ENCODE measurements around the gene MATK. TPM values are rescaled to one million over a fixed set of nuclear protein-coding genes. Genes with fewer than 3 reads are reported as not detected.

Gene MATK
- total RNA-seq, 1 donor from 2014 or later, result 0.20 TPM

- DNase-seq (ENCODE audit: low read depth in 2 of 2), result no peak
Observed at GRCh38 chr19:3790941-3791340, 4.8 kb upstream of the MATK start.

GRCh38 chr19:3790209-3790734 is 4.1 kb upstream of the MATK start:
- no peak for DNase-seq (ENCODE audit: low read depth in 2 of 2)

DNA sequence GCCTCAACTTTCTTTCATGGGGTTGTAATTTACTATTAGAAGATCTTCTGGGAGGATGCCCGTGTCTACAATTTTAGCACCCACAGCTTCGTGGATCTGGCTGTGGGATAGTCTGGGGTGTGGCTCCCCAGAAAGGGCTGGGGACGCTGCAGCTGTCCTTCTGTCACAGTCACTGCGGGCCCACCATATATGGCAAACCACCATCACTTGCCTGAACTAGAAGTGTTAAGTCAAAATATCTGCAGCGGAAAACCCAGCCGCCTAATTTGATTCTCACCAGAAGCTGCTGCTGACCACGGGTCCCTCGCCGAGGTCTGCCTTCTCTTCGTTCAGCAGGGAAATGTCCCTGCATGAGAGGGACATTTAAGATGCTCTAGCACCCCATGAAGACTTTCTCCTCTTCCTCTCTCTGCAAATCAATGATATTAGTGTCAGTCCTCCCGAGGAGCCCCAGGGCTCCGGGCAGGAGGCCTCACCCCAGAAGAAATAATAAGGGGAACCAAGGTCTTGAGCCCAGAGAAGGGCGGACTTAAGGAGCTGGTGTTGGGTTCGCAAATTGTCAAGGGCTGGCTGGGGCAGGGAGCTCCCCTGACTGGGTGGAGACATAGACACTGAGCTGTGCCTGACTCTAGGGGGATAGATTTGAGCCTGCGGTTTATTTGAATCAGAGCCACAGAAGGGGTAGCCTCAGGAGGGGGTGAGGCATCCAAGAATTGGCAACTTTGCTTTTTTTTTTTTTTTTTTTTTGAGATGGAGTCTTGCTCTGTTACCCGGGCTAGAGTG is 3.0 kb upstream of the MATK start:
- DNase-seq (ENCODE audit: low read depth in 2 of 2), result no peak

GRCh38 chr19:3785451-3785937 is 687 bp downstream of the MATK start:
- DNase-seq (ENCODE audit: low read depth in 2 of 2), result no peak

DNA sequence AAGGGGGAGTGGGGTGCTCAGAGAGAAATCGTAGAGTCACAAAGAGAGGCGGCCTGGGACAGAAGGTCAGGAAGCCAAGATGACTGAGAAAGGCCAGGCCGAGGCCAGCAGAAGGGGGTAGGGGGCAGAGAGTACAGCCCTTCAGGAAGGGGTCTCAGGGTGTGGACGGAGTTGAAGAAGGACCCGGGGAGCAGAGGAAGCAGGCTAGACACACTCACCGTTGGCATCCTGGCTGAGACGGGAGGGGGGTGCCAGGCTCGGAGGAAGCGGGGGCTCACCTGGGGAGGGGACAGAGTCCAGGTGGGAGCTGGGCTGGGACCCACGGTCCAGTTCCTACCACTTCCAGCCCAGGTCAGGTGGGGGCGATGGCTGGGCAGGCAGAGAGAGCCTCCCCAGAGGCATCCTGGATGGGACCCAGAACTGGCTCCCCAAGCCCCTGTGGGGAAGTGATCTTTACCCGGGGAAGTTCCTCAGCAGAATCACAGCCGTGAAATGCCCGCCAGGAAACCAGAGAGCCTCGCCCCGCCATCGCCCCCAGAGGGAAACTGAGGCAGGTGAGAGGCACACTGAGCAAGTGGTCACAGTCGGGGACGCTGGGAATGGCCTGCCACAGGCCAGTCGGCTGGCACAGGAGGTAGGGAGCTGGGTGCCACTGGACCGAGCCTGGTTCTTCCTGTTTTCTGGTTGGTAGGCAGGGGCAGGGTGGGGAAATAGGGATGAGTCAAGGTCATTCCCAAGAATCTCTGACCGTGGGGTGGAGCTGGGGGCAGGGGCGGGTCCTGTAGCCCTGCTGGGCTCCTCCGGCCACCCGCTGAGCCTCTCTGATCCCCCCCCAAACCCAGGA is 1.4 kb downstream of the MATK start:
- DNase-seq (ENCODE audit: low read depth in 2 of 2), result no peak

DNA sequence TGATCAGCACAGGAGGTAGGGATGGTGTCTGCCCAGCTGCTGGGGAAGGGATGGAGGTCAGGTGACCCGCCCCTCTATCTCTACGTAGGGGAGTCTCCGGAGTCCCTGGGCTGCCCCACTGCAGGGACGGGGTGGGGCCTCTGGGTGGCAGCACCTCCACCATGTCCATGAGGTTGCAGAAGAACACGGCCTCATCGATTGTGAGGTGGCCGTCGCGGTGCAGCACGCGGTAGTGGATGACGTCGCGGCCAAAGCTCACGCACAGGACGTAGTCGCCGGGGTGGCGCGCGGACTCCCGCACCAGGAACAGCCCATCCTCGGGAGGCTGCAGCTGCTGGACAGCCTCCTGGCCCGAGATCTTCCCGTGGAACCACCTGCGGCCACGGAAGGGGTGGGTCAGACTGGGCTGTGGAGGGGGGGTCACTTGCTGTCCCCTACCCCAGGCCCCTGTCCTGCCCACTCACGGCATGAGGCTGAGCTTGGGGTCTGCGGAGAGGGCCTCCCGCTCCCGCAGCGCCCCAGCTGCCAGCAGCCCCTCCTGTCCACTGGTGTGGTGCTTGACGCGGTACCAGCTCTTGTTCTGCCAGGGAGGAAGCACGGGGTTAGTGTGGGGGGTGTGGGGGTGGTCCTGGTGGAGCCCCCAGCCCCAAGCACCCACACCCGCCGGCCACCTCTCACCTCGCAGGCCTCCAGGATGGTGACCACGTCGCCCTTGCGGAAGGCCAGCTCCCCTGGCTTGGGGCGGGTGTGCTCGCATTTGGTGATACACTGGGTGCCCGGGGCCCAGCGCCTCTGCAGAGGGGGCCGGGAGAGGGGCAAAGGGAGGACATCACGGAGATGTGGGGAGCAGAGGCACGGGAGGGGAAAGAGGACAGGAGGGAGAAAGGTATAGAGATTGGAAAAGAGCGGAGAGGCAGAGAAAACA is 2.3 kb downstream of the MATK start:
- DNase-seq (ENCODE audit: low read depth in 2 of 2), result peak in 1 of 2 donors; percentile 35

DNA sequence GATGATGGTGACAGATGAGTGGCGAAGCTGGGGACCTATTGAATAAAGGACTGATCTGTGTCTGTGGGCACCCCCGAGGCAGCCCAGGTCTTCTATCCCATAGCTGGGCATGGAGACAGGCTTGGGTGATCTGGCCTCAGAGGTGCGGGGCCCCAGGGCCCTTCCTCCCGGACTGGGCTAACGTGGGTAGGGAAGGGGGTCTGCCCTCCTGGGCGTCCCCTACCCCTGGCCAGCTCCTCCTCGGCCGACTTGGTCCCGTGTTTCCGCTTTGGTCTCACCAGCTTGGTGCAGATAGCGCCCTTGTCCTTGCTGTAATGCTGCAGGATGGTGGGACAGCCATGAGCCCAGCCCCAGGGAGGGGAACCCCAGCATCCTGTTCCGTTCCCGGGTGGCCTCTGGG is 3.3 kb downstream of the MATK start:
- no peak for DNase-seq (ENCODE audit: low read depth in 2 of 2)

- DNase-seq (ENCODE audit: low read depth in 2 of 2), result no peak
Observed at GRCh38 chr19:3782330-3782729, 3.9 kb downstream of the MATK start.

DNA sequence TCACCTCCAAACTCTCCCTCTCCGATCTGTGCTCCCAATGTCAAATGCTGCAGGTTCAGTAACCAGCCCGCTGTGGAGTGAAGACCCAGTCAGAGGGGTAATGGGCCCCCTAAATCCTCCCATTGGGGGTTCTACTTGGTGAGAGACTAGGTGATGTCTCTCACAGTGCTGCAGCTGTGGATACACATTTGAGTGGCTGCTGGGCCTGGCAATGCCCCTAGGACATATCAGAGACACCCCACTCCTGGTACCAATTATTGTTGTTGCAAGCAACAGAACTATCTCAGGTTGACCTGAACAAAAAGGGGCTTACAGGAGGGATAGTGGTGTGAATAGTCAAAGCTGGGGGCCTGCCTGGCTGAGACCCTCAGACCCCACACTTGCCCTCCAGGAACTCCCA is 4.6 kb downstream of the MATK start:
- no peak for DNase-seq (ENCODE audit: low read depth in 2 of 2)

DNA sequence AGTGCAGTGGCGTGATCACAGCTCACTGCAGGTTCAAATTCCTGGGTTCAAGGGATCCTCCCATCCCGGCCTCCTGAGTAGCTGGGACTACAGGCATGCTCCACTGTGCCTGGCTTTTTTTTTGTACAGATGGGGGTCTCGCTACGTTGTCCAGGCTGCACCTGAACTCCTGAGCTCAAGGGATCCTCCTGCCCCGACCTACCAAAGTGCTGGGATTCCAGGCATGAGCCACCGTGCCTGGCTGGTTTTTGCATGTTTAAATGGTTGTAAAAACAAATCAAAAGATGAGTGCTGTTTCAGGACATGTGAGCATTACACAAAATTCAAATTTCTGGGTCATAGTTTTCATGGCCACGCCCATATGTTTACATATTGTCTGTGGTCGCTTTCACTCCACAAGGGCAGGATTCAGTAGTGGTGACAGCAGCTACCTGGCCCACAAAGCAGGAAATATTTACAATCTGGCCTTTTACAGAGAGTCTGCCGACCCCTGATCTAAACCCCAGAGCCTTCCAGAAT is 5.3 kb downstream of the MATK start:
- DNase-seq (ENCODE audit: low read depth in 2 of 2), result no peak

DNA sequence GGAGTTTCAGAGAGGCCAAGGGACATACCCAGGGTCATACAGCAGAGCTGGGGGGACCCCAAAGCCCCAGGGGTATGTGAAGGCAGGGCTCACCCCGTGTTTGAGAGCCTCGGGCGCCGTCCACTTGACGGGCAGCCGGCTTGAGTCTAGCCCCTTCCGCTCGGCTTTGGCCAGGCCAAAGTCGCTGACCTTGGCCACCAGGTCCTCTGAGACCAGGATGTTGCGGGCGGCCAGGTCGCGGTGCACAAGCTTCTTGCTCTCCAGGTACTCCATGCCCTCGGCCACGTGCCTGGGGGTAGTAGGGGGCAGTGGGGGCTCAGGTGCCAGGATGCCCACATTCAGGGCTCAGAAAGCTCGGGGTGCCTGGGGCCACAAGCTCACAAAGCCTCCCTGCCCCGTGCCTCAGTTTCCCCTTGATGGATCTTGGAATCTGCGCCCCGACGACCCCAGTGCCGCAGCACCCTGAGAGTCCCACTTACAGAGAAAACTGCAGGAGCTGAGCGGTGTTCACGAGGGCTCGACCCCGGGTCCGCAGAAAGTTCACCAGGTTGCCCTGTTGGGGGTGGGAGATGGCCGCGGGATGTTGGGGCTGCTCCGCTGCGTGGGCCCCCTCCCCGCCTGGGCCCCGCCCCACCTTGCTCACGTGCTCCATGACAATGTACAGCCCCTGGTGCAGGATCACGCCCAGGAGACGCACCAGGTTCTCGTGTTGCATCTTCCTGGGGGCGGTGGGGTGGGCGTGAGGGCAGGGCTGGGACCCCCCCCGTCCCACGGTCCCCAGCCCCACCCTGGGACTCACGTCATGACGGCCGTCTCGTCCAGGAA is 7.1 kb downstream of the MATK start:
- DNase-seq (ENCODE audit: low read depth in 2 of 2), result no peak

GRCh38 chr19:3778104-3778867 is 7.9 kb downstream of the MATK start:
- no peak for DNase-seq (ENCODE audit: low read depth in 2 of 2)

- no peak for DNase-seq (ENCODE audit: low read depth in 2 of 2)
Observed at GRCh38 chr19:3776479-3777040, 9.6 kb downstream of the MATK start.

GRCh38 chr19:3775831-3776230 is 10.3 kb downstream of the MATK start:
- no peak for DNase-seq (ENCODE audit: low read depth in 2 of 2)

- no peak for DNase-seq (ENCODE audit: low read depth in 2 of 2)
Observed at GRCh38 chr19:3775374-3775711, 10.8 kb downstream of the MATK start.

DNA sequence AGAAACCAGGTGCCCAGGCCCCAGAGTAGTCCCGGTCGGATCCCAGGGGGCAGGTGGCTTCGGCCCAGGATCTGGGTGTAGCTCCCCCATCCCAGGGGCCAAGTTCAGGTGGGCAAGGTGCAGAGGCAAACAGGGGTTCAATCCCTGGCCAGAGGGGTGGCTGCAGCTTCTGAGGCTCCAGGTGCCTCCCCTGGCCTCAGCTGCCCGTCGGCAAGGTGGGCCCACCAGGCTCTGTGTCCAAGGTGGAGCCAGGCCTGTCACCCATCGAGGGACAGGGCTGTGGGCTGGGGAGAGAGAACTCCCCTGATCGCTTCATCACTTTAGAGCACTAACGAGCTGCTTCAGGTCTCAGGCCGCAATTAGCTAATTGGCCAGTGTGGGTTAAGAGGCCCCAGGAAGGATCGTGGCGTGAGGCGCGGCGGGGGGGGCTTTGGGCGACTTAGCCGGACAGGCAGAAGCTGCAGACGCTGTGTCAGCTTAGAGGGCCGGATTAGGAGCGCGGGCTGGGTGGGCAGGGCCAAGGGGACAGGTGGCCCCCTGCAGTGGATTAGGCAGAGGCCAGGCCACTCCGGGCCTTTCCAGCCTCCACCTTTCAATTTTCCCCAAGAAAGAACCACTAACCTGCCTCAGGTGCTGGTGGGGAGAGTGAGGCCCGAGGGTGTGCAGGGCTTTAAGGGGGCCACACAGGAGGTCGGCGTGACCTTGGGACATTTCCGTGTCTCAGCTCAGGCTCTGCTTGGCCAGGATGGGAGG is 11.4 kb downstream of the MATK start:
- no peak for DNase-seq (ENCODE audit: low read depth in 2 of 2)

DNA sequence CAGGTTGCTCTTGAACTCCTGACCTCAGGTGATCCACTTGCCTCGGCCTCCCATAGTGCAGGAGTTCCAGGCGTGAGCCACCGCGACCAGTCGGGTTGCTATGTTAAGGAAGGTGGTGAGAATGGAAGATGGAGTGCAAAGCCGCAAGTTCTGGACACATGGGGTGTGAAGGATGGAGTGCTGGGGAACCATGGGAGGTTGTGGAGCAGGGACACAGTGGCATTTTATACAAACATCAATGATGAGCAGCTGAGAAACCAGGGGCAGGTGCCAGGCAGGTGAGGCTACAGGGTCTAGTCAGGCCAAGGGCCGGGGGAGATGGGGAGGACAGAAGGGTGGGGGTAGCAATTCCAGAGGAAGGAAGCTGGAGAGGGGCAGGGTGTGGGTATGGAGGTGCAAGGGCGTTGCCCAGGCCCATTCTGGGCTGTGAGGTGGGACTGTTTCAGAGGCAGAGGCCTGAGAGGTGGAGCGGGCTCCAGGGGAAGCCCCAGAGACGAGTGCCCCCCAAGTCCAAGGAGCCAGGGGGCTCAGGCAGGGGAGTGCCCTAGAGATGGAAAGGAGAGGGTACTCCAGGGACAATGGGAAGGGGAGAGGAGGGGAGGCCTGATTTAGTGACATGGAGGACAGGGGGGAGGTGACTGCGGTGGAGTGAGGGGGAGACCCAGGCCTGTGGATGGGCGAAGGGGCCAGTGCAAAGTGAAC is 12.2 kb downstream of the MATK start:
- DNase-seq (ENCODE audit: low read depth in 2 of 2), result no peak

GRCh38 chr19:3771906-3772455 is 14.2 kb downstream of the MATK start, which contains the start of gene RAX2:
RAX2 (minus strand) TSS chr19:3772228; CDS start chr19:3771742, 486 bp downstream.
- no peak for DNase-seq (ENCODE audit: low read depth in 2 of 2)
